Caco-2 (cell line): Measurements from ENCODE around the gene IGFL1. TPM values are rescaled to one million over a fixed set of nuclear protein-coding genes. Genes with fewer than 3 reads are reported as not detected.
A peak's percentile ranks its signal among the peaks of the same experiment; 100 is the strongest.

Experiments
- BruUV-seq: library from RNA; stranded (reverse); fragments of 400-500 nt; replicated peaks from 2 replicates; lab custom pipeline; 2021; lab: Mats Ljungman, UMichigan
- CTCF ChIA-PET: fragments of 300-600 bp; sonication (Branson Sonifier 250); formaldehyde crosslinking; loops from one replicate; lab custom pipeline; 2022; ENCODE audit warnings: antibody characterized with exemption; lab: Charles Lee
- POLR2A ChIA-PET: fragments of 300-600 bp; sonication (Branson Sonifier 250); formaldehyde crosslinking; loops from one replicate; lab custom pipeline; 2022; ENCODE audit warnings: antibody characterized with exemption; lab: Charles Lee
- DNase-seq, 2 experiments: peaks; one replicate each; pipeline versions ENCODE4 v3.0.0 to v3.0.0-alpha.2; 2020 to 2022
- H3K27me3 ChIP-seq: replicated peaks from 2 replicates; pipeline ENCODE4 v1.6.0; 2011; ENCODE audit warnings: low read length; ENCODE audit not compliant: control insufficient read depth, insufficient read depth
- H3K36me3 ChIP-seq: 2 replicates; pipeline ENCODE4 v1.5.1; 2011; ENCODE audit warnings: low read length; ENCODE audit not compliant: control insufficient read depth, insufficient read depth
- H3K4me1 ChIP-seq: fragments of 250-450 bp; sonication (Bioruptor Pico); 2 replicates; pipeline ENCODE4 v1.5.1; 2020; ENCODE audit warnings: mild to moderate bottlenecking
- H3K4me3 ChIP-seq: 2 replicates; pipeline ENCODE4 v1.5.1; 2011; ENCODE audit warnings: low read depth, mild to moderate bottlenecking, control low read depth, low read length
- H3K9me3 ChIP-seq: fragments of 250-450 bp; sonication (Bioruptor Pico); 2 replicates; pipeline ENCODE4 v1.5.1; 2020; ENCODE audit warnings: mild to moderate bottlenecking, moderate library complexity
- H3K27ac Mint-ChIP-seq: one replicate; pipeline ENCODE4 v1.8.0; 2022; ENCODE audit warnings: mixed read lengths; ENCODE audit not compliant: unreplicated experiment
- H3K27me3 Mint-ChIP-seq: one replicate; pipeline ENCODE4 v1.8.0; 2022; ENCODE audit warnings: mixed read lengths; ENCODE audit not compliant: insufficient read depth, unreplicated experiment
- H3K36me3 Mint-ChIP-seq: one replicate; pipeline ENCODE4 v1.8.0; 2022; ENCODE audit warnings: mild to moderate bottlenecking, mixed read lengths; ENCODE audit not compliant: insufficient read depth, unreplicated experiment
- H3K4me1 Mint-ChIP-seq: one replicate; pipeline ENCODE4 v1.8.0; 2022; ENCODE audit warnings: low read depth, mixed read lengths; ENCODE audit not compliant: unreplicated experiment
- H3K4me3 Mint-ChIP-seq: one replicate; pipeline ENCODE4 v1.8.0; 2022; ENCODE audit warnings: mild to moderate bottlenecking, moderate library complexity, mixed read lengths; ENCODE audit not compliant: unreplicated experiment
- H3K9me3 Mint-ChIP-seq: one replicate; pipeline ENCODE4 v1.8.0; 2022; ENCODE audit warnings: mixed read lengths; ENCODE audit not compliant: unreplicated experiment
- intact Hi-C: fragments of 100-400 bp; cut with micrococcal nuclease; formaldehyde crosslinking; loops from one replicate; pipeline ENCODE4 v1.10.0; 2022; ENCODE audit not compliant: unreplicated experiment
- total RNA-seq: library from RNA; stranded (reverse); gene quantifications from 2 replicates; pipeline ENCODE4 v1.2.3, GENCODE V29; 2022
- TF ChIP-seq, protein P1 (sequence below), 2 experiments: fragments of 200-600 bp in 1 of 2; IDR thresholded peaks; 1 replicate in 1 of 2; 2 replicates in 1 of 2; pipeline versions ENCODE4 v1.5.1 to v1.8.0; 2011 to 2022; ENCODE audit warnings: antibody characterized with exemption in 1 of 2, control low read depth in 1 of 2, inconsistent platforms in 1 of 2, low read depth in 1 of 2, low read length in 1 of 2, mild to moderate bottlenecking in 1 of 2, moderate library complexity in 1 of 2; ENCODE audit not compliant: insufficient read depth in 1 of 2, severe bottlenecking in 1 of 2, unreplicated experiment in 1 of 2

IGFL1 gene
- total RNA-seq, 1 experiment from 2014 or later = not detected

DNA sequence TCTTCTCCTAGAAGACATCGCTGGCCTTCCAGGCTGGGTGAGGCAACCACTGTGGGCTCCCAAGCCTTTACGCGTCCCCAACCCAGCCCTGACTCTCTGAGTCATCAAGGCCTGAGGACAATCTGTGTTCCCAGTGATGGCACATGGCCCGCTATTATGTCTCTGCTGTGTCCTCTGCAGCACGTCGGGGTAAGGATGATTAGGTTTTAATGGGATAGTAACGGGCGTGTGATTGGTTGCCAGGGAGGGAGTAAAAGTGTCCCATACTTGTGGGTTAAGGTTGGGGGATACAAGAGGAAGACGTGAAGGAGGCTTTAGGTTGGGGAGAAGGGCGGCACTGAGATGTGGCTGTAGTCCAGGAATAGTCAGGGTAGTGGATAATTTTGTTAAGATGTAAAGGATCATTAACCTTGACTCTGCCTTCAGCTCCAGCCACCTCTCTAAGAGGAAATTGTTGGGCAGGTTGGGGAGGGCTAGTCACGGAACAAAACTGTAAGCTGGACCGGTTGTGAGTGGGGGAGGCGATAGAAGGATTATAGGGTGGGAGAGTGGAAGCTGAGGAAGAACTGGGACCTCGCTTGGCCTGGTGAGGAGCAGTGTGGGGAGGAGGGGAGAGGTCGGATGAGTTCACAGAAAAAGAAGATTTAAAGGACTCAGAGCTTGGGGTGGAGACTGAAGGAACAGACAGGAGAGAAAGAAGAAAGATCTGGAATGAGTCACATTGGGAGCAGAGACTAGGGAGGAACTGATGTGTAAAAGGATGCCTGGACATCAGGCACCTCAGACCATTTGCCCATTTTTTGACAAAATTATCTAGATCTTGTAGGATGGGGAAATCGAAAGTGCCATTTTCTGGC, 27.9 kb upstream of the IGFL1 start:
- no peaks in the 10 kb centered on the region for H3K27me3 ChIP-seq
- intact Hi-C loops = no loop called here
- Mint-ChIP-seq H3K27ac (peak overlapping the region; percentile 16), H3K36me3 (peaks cover 11% of the 10 kb centered on the region), H3K4me3 (peak overlapping the region; percentile 0), H3K4me1 (peaks cover 32% of the 10 kb centered on the region), H3K9me3 (peaks cover 24% of the 10 kb centered on the region), H3K27me3 (no peaks in the 10 kb centered on the region)
- no peaks in the 10 kb centered on the region; the same call in 1 of the 2 replicates for H3K36me3 ChIP-seq
- H3K9me3 ChIP-seq = peaks cover 27% of the 10 kb centered on the region
- ChIA-PET POLR2A (no interaction called here), CTCF (no interaction called here)
- TF ChIP-seq, protein P1, sequence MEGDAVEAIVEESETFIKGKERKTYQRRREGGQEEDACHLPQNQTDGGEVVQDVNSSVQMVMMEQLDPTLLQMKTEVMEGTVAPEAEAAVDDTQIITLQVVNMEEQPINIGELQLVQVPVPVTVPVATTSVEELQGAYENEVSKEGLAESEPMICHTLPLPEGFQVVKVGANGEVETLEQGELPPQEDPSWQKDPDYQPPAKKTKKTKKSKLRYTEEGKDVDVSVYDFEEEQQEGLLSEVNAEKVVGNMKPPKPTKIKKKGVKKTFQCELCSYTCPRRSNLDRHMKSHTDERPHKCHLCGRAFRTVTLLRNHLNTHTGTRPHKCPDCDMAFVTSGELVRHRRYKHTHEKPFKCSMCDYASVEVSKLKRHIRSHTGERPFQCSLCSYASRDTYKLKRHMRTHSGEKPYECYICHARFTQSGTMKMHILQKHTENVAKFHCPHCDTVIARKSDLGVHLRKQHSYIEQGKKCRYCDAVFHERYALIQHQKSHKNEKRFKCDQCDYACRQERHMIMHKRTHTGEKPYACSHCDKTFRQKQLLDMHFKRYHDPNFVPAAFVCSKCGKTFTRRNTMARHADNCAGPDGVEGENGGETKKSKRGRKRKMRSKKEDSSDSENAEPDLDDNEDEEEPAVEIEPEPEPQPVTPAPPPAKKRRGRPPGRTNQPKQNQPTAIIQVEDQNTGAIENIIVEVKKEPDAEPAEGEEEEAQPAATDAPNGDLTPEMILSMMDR (IDR thresholded peaks at IDR 0.05; ENCODE audit: insufficient read depth in 1 of 2, low read depth in 1 of 2, low read length in 1 of 2, severe bottlenecking in 1 of 2, unreplicated experiment in 1 of 2) = no peak
- no peak for DNase-seq
- no TSS peak for BruUV-seq
- H3K4me1 ChIP-seq = peaks cover 22% of the 10 kb centered on the region
- H3K4me3 ChIP-seq = no peak overlapping the region

DNA sequence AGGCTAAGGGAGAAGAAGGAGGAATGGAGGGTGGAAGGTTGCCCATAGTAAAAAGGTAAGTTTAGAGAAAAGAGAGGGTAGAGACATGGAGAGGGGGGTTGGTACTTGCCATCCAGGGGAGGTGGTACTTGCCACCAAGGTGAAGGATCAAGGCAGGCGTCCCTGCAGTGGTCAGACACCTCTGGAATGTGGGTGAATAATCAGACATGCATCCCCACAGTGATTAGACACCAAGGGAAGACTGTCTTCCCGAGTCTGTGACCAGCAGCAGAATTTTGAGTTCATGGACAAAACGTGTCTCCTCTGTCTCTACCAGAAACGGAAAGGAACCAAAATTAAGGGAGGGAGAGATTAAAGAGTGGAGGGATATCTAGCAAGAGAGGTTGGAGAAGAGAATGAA, 27.1 kb upstream of the IGFL1 start:
- no peak overlapping the region for H3K4me3 ChIP-seq
- intact Hi-C loops = no loop called here
- Mint-ChIP-seq H3K36me3 (peaks cover 11% of the 10 kb centered on the region), H3K4me3 (peak overlapping the region; percentile 0), H3K27me3 (no peaks in the 10 kb centered on the region), H3K27ac (peak overlapping the region; percentile 16), H3K4me1 (peaks cover 24% of the 10 kb centered on the region), H3K9me3 (peaks cover 24% of the 10 kb centered on the region)
- TSS peak; percentile 63 for BruUV-seq
- H3K4me1 ChIP-seq = peaks cover 15% of the 10 kb centered on the region
- no peaks in the 10 kb centered on the region; the same call in 1 of the 2 replicates for H3K36me3 ChIP-seq
- CTCF ChIA-PET = no interaction called here
- POLR2A ChIA-PET = no interaction called here
- H3K9me3 ChIP-seq = peaks cover 27% of the 10 kb centered on the region
- TF ChIP-seq, protein P1 (IDR thresholded peaks at IDR 0.05; ENCODE audit: insufficient read depth in 1 of 2, low read depth in 1 of 2, low read length in 1 of 2, severe bottlenecking in 1 of 2, unreplicated experiment in 1 of 2) = no peak
- DNase-seq = no peak
- H3K27me3 ChIP-seq = no peaks in the 10 kb centered on the region

DNA sequence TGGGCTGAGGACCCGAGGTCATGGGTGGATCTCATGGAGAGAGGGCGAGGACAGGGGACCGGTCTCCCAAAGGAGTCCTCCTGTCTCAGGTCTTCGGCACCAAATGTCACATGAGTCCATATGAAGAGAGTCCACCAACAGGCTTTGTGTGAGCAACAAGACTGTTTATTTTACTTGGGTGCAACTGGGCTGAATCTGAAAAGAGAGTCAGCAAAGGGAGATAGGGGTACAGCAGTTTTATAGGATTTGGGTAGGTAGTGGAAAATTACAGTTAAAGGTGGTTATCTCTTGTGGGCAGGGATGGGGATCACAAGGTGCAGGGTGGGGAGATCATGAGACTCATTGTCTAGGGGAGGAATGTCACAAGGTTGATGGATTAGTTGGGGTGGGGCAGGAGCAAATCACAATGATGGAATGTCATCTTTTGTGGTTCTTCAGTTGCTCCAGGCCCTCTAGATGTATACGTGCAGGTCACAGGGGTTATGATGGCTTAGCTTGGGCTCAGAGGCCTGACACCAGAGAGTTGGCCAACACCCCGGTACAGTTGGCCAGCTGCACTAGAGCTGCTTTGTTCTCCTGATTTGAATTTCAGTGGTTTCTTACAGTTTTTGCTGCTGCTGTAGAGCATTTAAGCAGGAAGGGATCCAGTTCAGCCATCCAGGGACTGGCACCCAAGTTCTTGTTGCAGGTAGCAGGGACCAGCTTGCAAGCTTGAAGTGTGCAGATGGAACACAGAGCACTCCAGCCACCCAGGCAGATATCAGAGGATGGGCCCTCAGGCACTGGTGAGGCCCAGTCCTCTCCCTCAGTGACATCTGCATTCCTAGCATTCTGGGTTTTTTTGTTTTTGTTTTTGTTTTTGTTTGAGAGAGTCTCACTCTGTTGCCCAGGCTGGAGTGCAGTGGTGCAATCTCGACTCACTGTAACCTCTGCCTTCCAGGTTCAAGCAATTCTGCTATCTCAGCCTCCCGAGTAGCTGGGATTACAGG, 26.4 kb upstream of the IGFL1 start:
- TF ChIP-seq, protein P1 (IDR thresholded peaks at IDR 0.05; ENCODE audit: insufficient read depth in 1 of 2, low read depth in 1 of 2, low read length in 1 of 2, severe bottlenecking in 1 of 2, unreplicated experiment in 1 of 2) = no peak
- no peaks in the 10 kb centered on the region; the same call in 1 of the 2 replicates for H3K36me3 ChIP-seq
- H3K4me1 ChIP-seq = peaks cover 18% of the 10 kb centered on the region
- no peaks in the 10 kb centered on the region for H3K27me3 Mint-ChIP-seq
- H3K36me3 Mint-ChIP-seq = peaks cover 11% of the 10 kb centered on the region
- intact Hi-C loops = loop anchor here (1.0 kb wide), 1 partner anchor 10 kb away; no protein-coding TSS in a partner anchor
- H3K4me3 Mint-ChIP-seq = peak overlapping the region; percentile 0
- H3K27ac Mint-ChIP-seq = peak overlapping the region; percentile 16
- H3K9me3 ChIP-seq = peaks cover 27% of the 10 kb centered on the region
- CTCF ChIA-PET = interaction anchor here (0.6 kb wide), 1 partner anchor 127 kb away, joined by 3 read pairs; no protein-coding TSS in a partner anchor
- POLR2A ChIA-PET = no interaction called here
- peak; percentile 67 to 69 for DNase-seq
- no TSS peak for BruUV-seq
- no peaks in the 10 kb centered on the region for H3K27me3 ChIP-seq
- H3K9me3 Mint-ChIP-seq = peaks cover 24% of the 10 kb centered on the region
- no peak overlapping the region for H3K4me3 ChIP-seq
- H3K4me1 Mint-ChIP-seq = peaks cover 23% of the 10 kb centered on the region
